Measurements from ENCODE around the gene RFPL2.
"Not testable (repeated sequence)": the region's sequence is repeated elsewhere in the genome, so short reads cannot be mapped to it uniquely, and the experiment has no call there.

Gene RFPL2

DNA sequence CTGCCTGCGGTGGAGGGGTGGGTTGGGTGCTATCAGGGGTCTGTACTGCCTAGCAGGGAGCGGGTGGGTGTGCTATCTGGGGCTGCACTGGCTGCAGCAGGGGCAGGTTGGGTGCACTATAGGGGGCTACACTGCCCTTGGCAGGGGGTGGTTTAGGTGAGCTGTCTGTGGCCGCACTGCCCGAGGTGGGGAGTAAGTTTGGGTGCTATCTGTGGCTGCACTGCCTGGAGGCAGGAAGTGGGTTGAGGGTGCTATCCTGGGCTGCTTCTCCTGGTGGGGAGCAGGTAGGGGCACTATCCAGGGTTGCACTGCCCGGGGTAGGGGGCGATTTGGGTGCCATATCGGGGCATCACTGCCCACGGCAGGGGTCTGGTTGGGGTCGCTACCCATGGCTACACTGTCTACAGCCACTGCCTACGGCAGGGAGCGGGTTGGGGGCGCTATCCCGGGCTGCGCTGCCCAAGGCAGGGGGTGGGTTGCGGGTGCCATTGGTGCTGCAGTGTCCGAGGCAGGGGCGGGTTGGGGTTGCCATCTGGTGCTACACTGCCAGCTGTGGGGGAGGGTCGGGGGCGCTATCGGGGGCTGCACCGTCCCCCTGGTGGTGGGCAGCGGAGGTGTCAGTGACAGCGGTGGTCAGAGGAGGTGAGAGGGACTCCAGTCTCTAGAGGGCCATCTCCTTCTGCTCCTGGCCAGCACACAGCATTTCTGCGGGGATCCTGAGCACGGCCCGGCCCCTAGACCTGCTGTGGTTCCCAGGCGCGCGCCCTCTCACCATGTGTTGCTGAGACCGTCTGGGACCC is 1.3 kb upstream of the RFPL2 start:
- no peak for DNase-seq

DNA sequence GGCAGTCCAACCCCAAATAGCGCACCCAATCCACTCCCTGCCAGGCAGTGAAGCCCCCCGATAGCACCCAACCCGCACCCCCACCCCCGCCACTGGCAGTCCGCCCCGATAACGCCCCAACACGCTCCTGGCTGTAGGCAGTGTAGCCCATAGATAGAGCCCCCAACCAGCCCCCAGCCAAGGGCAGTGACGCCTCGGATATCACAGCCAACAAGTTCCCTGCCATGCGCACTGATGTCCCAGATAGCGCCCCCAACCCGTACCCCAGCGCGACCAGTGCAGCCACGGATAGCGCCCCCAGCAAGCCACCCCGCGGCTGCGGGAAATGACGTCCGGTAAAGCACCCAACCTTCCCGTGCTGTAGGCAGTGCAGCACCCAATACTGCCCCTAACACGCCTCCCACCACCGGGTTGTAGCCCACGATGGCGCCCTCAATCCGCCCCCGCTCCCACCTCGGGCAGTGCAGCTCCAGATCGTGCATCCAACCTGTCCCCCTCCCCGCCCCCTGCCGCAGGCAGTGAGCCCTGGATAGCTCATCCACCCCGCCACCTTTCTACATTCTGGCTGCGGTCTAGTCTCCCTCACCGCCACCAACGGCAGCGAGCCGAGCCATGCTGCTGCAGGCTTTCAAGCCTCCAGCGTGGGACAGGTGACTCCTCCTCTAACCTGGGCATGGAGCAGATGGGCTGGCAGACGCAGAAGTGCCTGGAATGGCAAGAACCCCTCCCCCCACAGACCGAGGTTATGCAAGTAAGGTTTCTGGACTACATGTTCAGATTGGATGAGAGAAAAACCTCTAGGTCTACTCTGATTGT is 625 bp downstream of the RFPL2 start:
- no peak for DNase-seq

DNA sequence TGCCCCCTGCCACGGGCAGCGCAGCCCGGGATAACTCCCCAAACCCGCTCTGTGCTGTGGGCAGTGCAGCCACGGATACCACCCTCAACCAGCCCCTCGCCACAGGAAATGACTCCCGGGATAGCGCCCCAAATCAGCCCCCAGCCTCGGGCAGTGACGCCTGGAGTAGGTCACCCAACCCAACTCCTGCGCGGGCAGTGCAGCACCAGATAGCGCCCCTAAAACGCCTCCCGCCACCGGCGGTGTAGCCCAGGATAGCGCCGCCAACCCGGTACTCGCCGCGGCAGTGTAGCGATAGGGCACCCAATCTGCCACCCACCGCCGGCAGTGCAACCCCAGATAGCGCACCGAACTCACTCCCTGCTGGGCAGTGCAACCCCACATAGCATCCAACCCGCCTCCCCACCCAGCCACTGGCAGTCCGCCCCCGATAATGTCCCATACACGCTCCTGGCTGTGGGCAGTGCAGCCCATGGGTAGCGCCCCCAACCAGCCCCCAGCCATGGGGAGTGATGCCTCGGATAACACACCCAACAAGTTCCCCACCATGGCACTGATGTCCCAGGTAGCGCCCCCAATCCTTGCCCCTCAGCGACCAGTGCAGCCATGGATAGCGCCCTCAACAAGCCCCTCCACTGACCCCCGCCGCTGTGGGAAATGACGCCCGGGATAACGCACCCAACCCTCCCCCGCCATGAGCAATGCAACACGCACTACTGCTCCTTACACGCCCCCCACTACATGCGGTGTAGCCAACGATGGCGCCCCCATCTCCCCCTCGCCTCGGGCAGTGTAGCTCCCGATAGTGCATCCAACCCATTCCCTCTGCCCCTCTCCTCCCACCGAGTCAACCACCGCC is 1.5 kb downstream of the RFPL2 start:
- DNase-seq: no peak

DNA sequence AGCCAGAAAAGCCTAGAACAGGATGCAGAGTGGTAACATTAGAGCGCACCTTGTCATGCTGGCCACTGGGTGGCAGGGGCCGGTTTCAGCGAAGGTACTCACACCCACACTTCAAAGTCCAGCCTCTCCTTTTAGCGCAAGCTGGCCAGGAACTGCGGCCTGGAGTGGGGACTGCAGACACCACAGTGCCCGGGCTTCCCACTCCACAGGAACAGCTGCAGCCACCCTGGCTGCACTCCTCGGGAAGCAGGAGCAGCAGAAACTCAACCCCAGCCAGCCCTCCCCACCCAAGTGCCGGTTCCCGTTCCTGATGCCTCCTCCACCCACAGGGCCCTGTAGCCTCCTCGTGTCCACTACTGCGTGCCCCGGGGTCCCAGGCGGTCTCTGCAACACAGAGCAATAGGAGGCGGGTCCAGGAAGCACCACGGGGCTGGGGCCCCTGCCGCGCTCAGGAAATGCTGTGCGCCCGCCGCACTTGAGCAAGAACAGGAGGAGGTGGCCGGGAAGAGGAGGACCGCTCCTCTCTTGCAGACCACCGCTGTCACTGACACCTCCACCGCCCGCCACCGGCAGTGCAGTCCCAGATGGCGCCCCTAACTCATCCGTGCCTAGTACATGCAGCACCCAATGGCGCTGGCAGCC is 2.2 kb downstream of the RFPL2 start:
- DNase-seq: no peak

DNA sequence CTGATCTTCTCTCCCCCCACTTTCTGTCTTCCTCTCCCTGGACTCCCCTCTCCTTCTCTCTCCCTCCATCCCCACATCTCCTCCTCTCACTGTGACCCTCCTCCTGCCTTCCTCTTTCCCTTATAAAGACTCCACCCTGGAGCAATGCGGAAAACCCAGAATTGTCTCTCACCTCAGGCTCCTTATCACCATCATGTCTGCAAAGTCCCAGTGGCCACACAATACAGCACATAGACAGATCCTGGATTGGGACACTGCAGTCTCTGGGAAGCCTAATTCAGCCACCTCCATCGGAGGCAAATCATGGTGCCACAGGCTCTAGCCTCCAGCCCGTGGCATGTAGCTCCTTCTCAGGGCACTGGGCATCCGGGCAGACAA is 2.7 kb downstream of the RFPL2 start:
- DNase-seq: no peak

DNA sequence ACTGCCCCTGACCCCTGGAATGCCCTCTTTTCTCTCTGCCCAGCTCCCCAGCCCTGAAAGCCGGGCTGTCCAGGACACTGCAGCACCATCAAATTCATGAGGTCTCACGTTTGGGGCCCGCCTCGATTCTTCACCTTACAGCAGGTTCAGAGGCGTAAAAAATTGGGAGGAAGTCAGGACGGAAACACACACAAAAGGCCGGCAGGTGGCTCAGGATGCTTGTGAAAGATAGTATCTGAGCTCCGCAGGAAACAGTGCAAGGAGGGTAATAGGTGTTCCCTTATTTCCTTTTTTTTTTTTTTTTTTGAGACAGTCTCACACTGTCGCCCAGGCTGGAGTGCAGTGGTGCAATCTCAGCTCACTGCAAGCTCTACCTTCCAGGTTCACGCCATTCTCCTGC is 4.1 kb downstream of the RFPL2 start:
- DNase-seq: no peak

DNA sequence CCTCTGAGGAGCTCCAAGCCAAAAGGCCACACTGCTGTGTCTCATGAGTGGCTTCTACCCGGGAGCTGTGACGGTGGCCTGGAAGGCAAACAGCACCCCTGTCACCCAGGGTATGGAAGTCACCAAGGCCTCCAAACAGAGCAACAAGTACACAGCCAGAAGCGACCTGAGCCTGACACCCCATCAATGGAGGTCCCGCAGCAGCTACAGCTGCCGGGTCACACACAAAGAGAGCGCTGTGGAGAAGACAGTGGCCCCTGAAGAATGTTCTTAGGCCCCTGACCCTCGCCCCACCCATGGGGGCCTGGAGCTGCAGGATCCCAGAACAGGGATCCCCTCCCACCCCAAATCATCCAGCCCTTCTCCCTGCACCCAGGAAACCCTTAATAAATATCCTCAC is 4.9 kb downstream of the RFPL2 start:
- DNase-seq: no peak

DNA sequence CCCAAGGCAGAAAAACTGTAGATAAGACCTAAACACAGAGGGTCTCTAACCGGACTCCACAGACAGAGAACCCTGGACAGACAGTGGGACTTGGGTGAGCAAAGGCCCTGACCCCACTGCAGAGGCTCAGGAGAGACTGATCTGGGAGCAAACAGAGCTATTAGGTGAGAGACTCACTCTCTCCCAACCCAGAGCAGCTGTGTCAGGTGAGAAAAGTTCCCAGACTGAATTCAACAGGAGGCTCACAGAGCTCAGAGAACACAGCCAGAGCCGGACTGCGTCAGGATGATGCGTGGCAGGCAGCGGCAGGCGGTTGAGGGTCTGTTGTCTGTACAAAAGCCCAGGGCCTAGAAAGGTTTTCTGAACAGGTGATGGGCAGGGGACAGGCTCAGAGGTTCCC is 5.5 kb downstream of the RFPL2 start:
- no peak for DNase-seq

DNA sequence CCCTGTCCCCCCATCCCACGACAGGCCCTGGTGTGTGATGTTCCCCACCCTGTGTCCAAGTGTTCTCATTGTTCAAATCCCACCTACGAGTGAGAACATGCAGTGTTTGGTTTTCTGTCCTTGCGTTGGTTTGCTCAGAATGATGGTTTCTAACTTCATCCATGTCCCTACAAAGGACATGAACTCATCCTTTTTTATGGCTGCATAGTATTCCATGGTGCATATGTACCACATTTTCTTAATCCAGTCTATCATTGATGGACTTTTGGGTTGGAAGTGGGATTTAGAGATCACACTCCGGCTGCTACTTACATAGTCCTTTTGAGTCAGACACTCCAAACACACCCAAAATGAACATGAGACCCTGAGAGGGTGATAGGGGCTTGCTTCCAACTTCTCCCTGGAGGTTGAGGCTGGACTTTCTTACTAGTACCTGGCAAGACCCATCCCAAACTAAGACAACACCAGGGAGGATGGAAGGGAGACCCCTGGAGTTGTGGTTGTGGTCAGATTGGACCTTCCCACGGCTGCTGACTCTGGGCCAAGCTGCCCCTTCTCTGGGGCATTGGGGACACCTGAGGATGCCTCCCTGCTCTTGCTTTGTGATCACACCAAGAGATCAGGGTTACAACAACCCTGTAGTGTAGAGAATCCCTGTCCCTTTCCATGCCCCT is 7.2 kb downstream of the RFPL2 start:
- DNase-seq: not testable (repeated sequence)

DNA sequence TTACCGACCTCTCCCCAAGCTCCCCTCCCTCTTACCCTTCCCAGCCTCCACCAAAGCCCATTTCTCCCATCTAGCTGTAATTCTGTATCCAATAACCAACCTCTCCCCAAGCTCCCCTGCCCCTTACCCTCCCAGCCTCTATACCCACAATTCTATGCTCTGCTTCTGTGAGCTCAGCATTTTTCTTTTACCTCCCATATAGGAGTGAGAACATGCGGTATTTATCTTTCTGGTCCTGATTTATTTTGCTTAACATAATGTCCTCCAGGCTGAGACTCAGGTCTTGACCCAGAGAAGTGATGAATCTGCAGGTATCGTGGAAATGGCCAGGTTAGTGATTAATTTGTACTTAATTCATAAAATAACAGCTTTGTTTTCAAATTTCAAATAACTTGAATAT is 9.0 kb downstream of the RFPL2 start:
- not testable (repeated sequence) for DNase-seq

DNA sequence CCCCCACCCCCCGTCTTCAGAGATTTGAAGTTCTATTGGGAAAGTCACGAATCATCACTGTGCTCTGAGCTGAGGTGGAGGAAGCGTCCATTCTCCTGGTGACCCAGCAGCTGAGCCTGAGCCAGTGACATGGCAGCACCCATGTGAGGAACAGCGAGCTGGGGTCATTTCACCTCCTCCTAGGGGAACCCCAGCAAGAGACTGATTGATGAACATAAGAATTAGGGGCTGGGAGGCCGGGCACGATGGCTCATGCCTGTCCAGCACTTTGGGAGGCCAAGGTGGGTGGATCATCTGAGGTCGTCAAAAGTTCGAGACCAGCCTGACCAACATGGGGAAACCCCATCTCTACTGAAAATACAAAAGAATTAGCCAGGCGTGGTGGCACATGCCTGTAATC is 11.5 kb downstream of the RFPL2 start:
- not testable (repeated sequence) for DNase-seq

DNA sequence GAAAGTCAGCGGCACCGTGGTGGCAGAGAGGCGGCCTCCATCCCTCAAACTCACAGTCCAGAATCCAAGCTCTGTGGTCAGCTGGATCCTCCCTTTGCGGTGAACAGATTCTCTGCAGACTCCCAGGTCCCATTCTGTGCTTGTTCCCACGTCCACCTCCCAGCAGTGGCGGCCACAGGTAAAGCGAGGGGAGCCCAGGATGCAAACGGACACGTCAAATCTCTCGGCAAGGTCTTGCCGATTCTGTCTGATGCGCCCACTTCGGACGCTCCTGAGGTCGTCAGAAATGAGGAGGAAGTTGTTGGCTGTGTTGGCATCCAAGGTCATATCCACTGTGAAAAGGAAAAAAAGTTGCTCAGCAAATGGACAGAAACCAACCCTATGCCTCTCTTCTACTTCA is 13.9 kb downstream of the RFPL2 start:
- DNase-seq: not testable (repeated sequence)

DNA sequence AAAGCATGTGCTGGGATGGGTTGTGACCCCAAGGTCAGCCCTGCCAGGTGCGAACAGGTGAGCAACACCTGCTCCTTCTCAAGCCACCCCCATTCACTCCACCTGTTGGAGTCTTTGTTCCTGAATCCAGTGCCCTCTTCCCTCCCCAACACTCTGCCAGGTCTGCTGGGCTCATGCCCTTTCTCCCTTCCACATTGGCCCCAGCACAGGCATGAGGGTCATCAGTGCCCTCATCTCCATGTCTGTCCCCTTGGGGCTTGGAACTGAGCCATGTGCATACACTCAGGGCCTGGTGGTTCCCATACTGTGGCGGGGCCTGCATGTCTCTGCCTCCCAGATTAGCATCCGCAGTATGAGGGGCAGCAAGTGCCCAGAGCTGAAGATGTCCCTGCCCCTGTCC is 19.1 kb downstream of the RFPL2 start:
- no peak for DNase-seq

DNA sequence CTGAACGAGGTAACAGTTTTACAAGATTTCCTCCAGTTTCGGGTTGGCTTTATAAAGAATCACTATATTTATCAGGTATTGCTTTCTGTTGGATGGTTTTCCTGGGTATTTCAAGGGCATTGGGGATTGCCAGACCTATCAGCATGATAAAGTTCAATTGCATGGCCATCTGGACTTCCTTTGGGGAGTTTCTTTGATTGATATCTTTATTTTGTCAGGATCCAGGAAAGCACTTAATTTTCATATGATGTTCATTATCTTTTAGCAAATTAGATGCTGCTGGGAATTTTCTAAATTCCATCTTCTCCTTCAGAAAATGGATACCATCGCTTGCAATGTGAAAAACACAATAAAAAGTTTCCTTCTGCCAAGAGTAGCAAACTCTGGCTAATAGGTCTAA is 21.2 kb downstream of the RFPL2 start:
- DNase-seq: no peak

DNA sequence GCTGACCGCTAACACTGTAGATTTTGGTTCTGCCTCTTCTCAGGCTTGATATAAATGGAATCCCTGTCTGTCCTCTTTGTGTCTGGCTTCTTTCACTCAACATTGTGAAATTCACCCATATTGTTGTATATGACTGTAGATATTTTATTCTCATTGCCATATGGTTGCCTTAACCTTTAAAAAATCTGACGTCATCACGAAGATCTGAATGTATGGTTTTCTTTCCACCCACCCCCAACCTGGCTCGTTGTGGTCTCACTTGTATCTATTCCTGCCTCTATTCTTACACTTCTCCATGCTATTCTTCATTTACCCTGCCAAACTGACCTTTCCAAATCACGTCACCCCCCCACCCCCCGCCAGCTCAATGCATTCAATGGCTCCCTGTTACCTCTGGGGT is 23.8 kb downstream of the RFPL2 start:
- DNase-seq: no peak

DNA sequence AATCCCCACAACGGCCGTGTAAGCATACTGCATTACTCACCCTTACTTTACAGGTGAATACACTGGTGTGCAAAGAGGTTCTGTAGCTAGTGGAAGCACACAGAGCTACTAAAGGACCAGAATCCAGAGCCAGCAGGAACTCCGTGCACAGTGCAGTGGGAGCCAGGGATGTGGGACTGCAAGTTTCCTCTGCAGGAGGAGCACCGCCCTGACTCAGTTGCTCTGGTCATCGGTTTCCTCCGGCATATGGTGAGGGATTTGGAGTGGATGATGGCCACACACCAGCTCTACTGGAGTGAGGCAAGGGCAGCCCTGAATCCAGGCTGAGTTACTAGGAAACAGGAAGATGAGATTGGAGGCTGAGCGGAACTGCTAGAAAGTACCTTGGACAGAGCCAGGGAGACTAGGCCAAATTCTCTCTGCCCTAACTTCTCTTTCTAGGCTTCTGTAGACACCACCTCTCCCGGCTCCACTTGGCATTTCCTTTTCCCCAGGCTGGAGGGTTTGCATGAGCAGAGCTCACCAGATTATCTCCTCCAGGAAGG is 27.6 kb downstream of the RFPL2 start:
- no peak for DNase-seq

DNA sequence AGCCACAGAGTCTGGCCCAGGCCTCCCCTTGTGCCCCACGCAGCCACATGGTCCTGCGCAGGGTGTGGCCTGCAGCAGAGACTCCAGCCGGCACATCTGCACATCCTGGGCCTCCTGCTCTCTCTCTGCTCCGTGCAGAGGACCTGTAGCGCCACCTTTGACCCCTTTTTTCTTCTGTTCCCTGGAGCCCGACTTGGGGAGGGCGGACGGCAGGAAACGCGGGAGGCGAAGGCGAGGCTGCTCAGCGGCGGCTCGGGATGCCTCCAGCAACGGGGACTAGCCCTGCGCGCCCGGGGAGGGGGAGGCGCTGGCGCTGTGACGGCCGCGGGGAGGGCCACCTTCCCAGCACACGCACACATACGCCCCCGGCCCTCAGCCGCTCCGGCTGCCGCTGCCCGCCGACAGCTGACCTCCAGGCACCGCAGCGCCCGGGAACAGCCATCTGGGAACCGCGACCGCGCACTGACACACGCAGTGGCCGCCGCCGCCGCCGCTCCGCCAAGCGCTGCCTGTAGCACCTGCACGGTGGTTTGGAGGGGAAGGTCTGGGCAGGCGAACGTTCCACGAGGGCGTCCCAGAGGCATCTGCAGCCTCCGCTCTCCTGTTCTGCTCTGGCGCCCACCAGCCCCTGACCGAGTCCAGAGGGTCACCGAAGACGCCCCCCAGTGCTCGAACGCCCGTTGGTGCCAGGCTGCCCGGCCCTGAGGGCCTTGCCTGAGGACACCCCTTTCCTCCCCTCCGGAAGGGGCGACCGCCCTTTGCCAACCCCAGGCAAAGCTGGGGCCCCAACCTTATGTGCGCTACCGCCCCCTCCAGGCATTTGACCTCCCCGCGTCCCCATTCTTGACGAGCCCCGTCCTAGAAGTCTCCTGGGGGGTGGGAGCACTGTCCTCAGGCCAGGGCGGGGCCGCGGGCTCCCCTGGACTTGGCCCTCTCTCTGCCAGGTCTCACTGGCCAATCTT is 28.9 kb downstream of the RFPL2 start:
- no peak for DNase-seq

DNA sequence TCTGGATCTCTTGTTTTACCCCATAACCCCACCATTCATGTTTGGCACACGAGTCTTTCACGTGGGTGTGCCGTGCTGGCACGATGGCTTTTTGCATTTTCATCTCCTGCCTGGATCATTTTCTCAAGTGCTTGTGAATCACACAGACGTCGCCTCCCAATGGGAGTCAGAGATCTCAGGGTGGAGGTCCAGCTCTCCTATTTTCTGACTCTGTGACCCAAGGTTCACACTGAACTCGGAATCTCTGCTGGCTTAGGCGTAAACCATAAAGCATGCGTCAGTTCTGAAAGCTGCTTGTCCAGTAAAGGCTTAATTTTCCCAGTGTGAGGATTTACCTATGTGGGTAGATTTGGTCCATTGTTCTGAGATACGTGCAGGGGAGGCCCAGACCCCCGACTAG is 29.8 kb downstream of the RFPL2 start:
- DNase-seq: no peak

DNA sequence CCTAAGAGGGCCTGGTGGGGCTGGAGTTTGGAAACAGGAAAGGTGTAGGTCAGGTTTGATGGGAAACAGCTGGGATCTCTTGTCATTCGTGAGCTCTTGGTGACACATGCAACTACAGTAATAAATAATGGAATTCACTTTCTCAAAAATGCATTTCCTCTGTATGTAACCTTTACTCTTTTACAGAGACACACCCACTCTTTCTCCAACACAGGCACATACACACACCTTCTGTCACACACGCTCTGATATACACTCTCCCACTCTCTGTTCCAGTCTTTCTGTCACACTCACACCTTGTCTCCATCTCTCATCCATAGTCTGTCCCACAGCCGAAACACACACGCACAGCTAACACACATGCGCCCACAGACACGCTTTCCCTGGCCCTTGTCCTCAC is 39.2 kb downstream of the RFPL2 start:
- DNase-seq: no peak

DNA sequence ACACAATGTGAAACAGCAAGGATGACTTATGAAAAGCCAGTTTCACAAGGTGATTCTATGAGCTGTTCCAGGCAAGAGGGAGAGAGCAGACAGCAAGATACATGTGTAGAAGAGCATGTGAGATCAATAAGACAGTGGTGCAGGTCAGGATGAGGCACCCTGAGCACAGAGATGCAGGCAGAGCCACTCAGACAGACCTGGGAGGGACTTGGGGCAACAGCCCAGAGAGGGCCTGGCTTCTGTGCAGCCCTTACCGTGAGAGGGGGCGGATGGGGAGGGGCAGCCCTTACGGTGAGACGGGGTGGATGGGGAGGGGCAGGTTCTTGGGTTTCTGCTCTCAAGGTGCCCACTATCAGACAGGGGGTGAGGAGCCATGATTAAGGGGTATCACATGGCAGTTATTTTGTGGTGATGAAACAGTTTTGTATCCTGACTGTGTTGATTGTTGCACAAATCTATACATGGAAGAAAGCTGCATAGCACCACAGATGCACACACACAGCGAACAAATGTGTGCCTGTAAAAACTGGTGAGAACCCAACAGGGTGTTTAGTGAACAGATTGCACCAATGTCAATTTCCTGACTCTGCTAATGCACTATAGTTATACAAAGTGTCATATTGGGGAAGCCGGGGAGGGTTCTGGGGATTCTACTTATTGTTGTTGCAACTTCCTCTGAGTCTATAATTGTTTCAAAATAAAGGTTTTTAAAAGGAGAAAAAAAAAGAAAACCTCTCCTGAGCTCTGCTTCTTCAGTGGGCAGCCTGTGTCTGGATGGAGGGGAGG is 40.6 kb downstream of the RFPL2 start:
- no peak for DNase-seq

Data from activated CD4-positive, CD25-positive, alpha-beta regulatory T cell (primary cell).